GM18526 (cell line): Measurements from ENCODE around the gene ASH1L.

Experiments
- POLR2A ChIP-seq: IDR thresholded peaks from 3 replicates; pipeline ENCODE4 v1.6.1; 2011; ENCODE audit not compliant: insufficient read length; ENCODE audit errors: extremely low read depth

ASH1L gene

GRCh38 chr1:155300024-155300423 is 262.6 kb downstream of the ASH1L start:
- TF ChIP-seq POLR2A = no peak

GRCh38 chr1:155297384-155297783 is 265.2 kb downstream of the ASH1L start:
- TF ChIP-seq POLR2A = no peak

GRCh38 chr1:155296661-155297060 is 265.9 kb downstream of the ASH1L start:
- no peak for TF ChIP-seq POLR2A

GRCh38 chr1:155295942-155296267 is 266.7 kb downstream of the ASH1L start:
- TF ChIP-seq POLR2A = no peak

GRCh38 chr1:155295183-155295941 is 267.2 kb downstream of the ASH1L start:
- no peak for TF ChIP-seq POLR2A

- no peak for TF ChIP-seq POLR2A
These were observed 268.0 kb downstream of the ASH1L start for GRCh38 chr1:155294520-155295182.

- no peak for TF ChIP-seq POLR2A
These were observed 269.4 kb downstream of the ASH1L start for GRCh38 chr1:155293086-155293749.

GRCh38 chr1:155287987-155288543 is 274.5 kb downstream of the ASH1L start:
- TF ChIP-seq POLR2A = no peak

GRCh38 chr1:155286544-155286943 is 276.1 kb downstream of the ASH1L start:
- TF ChIP-seq POLR2A = no peak

- TF ChIP-seq POLR2A = no peak
These were observed 277.0 kb downstream of the ASH1L start for GRCh38 chr1:155285631-155286044.
